Uterus (tissue), 2 donors: Measurements from ENCODE around the gene OR10AD1.

Experiments
- POLR2A ChIP-seq, 2 donors: fragments of 450-650 bp; IDR thresholded peaks; one replicate each; pipeline ENCODE4 v1.6.1; 2016; ENCODE audit warnings: antibody characterized with exemption in 2 of 2, mild to moderate bottlenecking in 1 of 2, moderate library complexity in 1 of 2
- TF ChIP-seq, protein P1 (sequence below), 4 experiments: fragments of 200-600 bp in 2 of 4; fragments of 450-650 bp in 2 of 4; sonication (generic) in 2 of 4; IDR thresholded peaks; one replicate each; pipeline ENCODE4 v1.5.1; 2016 to 2019; ENCODE audit warnings: antibody characterized with exemption in 4 of 4, mild to moderate bottlenecking in 2 of 4, moderate library complexity in 1 of 4

DNA sequence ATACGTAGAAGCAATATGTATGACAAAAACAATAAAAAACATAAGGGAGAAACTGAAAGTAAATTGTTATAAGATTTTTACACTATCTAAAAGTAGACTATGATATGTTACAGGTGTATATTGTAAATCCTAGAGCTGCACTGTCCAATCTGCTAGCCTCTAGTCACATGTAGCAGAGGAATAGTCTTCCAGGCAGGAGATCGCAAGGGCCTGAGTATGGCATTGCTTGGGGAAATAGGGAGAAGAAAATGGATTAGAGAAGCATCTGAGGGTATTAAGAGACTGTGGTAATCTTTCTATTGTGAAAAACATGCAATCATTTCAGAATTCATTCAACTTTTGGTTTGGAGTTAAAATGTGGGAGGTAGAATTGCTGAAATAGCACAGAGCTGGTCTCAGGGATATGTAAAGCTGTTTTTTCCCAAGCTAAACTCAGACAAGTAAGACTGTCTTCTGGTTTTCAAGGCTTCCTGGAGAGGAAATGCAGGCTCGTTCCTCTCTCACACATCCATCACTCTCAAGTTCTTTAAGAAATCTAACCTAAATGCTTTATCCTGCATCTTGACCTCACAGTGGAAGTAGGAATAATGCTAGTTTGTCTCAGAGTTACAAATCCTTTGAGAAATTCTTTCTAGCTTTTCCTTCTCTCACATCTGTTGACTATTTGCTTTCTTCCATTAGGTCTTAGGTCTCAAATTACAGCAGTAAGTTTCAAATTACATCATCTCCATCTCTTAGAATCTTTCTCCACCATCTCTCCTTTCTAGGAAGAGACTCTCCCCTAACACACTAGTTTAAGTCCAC, 27.3 kb downstream of the OR10AD1 start:
- no peak for TF ChIP-seq POLR2A (IDR thresholded peaks at IDR 0.05)
- TF ChIP-seq, protein P1, sequence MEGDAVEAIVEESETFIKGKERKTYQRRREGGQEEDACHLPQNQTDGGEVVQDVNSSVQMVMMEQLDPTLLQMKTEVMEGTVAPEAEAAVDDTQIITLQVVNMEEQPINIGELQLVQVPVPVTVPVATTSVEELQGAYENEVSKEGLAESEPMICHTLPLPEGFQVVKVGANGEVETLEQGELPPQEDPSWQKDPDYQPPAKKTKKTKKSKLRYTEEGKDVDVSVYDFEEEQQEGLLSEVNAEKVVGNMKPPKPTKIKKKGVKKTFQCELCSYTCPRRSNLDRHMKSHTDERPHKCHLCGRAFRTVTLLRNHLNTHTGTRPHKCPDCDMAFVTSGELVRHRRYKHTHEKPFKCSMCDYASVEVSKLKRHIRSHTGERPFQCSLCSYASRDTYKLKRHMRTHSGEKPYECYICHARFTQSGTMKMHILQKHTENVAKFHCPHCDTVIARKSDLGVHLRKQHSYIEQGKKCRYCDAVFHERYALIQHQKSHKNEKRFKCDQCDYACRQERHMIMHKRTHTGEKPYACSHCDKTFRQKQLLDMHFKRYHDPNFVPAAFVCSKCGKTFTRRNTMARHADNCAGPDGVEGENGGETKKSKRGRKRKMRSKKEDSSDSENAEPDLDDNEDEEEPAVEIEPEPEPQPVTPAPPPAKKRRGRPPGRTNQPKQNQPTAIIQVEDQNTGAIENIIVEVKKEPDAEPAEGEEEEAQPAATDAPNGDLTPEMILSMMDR (IDR thresholded peaks at IDR 0.05): no peak
